B cell (primary cell): ENCODE results near the gene TM4SF20.

Experiments used
- CTCF ChIP-seq: fragments of 200-600 bp; IDR thresholded peaks from one replicate; pipeline ENCODE4 v1.8.0; 2022; ENCODE audit warnings: antibody characterized with exemption, mild to moderate bottlenecking
- EZH2 ChIP-seq: IDR thresholded peaks from 2 replicates; pipeline ENCODE4 v1.6.1; 2012; ENCODE audit warnings: borderline replicate concordance, low read depth, mild to moderate bottlenecking, moderate library complexity, low read length; ENCODE audit not compliant: insufficient read depth, poor library complexity, severe bottlenecking

DNA sequence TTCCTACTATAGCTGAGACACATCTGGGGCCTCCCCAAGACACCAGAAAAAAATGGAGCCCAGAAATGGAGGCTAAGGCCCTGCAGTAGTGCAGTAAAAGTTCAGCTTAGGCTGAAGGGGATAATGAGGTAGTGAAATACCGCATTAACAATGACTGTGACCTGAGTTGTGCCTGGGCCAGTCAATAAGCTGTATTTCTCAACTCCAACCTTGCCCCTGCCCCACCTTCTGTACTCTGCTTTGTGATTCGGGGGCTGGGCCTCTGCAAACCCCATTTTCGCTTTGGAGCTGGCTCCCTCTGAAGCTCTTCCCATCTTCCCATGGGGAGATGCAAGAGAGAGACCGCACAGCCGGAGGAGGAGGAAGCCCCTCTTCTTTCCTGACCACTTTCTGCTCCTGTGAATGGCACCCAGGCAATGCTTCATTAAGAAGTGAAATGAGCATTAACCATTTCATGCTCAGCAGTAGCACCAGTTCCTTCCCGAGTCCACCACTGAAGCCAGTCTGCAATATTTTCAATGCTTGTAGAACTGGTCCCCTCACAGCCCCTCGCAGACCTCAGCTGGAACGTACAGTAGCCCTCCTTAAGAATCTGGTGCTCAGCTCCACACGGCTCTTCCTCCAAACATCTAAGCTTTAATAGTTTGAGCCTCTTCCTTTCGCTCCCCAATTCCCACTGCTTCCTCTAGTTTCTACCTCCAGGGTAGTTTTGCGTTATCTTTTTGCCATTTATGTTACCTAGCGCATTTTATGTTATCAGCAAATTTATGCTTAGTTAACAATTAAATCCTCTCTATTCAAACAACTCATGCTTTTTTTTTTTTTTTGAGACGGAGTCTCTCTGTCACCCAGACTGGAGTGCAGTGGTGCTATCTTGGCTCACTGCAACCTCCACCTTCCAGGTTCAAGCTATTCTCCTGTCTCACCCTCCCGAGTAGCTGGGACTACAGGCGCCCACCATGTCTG is 41.3 kb upstream of the TM4SF20 start:
- no peak for TF ChIP-seq CTCF
- no peak for TF ChIP-seq EZH2
